Motor neuron (in vitro differentiated cells): ENCODE results near the gene OPCML. TPM values are rescaled to one million over a fixed set of nuclear protein-coding genes. Genes with fewer than 3 reads are reported as not detected.
A peak's percentile ranks its signal among the peaks of the same experiment; 100 is the strongest.

Source experiments
- ATAC-seq, 8 experiments: fragments of 200-7000 bp; cut with Tn5 transposase; replicated peaks in 6 of 8; 2 replicates each; pipeline ENCODE4 v1.8.0; 2021; ENCODE audit warnings: mild to moderate bottlenecking in 8 of 8, moderate library complexity in 8 of 8
- H3K27ac ChIP-seq, 2 donors: fragments of 250-450 bp; sonication (Bioruptor Pico); 2 replicates each; pipeline ENCODE4 v1.9.0; 2021; ENCODE audit warnings: antibody characterized with exemption in 2 of 2, mild to moderate bottlenecking in 2 of 2, moderate library complexity in 1 of 2
- H3K4me1 ChIP-seq, 2 donors: fragments of 250-450 bp; sonication (Bioruptor Pico); replicated peaks in 1 of 2; 2 replicates each; pipeline ENCODE4 v1.6.1; 2021; ENCODE audit warnings: antibody characterized with exemption in 2 of 2, mild to moderate bottlenecking in 2 of 2, moderate library complexity in 1 of 2
- H3K4me3 ChIP-seq, 5 donors: fragments of 250-450 bp; sonication (Bioruptor Pico); 2 replicates each; pipeline ENCODE4 v1.9.0; 2021; ENCODE audit warnings: antibody characterized with exemption in 5 of 5, mild to moderate bottlenecking in 5 of 5, moderate library complexity in 4 of 5
- whole genome bisulfite sequencing, 10 experiments: fragments of 450-650 bp; shearing (Covaris generic); methylation state at CpG; one replicate each; pipeline ENCODE4 v1.0.0; 2022; 5-methylcytosine and 5-hydroxymethylcytosine counted together
- in situ Hi-C, 9 experiments: fragments of 400-800 bp; cut with MboI; loops; one replicate each; pipeline ENCODE4 v1.15.0; 2021; ENCODE audit warnings: low sequenced_read_pairs in 9 of 9, low pct_unique_long_range_greater_than_20kb in 2 of 9; ENCODE audit not compliant: unreplicated experiment in 9 of 9
- total RNA-seq, 8 experiments: library from RNA; unstranded; fragments of 300-600 nt; gene quantifications; 2 replicates each; pipeline versions ENCODE4 v1.2.3 to v1.2.4, GENCODE V29; 2022

The OPCML gene
- total RNA-seq, 8 experiments from 2014 or later = 0.40 to 20.1 (median 7.2) TPM

DNA sequence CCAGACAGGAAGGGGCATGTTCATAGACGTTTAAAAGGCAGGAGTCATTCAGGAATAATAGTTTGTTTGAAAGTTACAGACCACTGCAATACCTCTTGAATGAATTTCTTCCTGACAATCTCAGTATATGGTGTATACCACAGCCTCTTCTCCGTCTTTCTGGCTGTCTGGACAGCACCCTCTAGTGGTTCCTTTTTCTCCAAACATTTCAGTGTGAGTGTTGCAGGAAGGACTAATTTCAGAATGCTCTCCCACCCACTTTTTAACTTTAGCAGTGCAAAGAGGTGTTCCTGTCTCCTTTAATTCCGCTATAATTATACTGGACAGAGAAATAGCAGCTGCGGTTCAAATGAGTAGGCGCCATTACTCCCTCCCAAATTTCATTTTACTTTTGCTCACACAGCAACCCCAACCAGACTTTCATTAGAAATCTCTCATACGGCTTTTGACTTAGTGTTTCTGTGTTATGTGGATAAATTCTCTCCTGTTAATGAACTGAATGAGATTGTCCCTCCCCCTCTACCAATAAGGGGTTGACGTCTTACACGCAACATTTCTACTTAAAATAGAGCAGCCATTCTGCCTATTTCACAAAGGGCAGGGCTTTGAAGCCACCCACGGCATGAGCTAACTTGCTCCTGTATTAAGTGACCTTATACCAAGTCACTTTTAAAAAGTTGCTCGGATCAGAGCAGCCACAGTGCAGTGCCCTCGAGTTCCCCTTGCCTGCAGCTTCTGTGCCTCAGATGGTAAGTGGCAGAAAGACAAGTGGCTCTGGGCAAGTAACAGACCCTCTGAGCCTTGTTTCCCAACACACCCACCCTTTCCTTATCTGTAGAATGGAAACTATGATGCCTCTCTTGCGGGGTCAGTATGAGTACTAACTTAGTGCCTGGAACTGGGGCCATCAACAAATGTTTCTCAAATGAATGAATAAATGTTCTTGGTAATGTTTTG, 368.6 kb downstream of the OPCML start:
- no peak overlapping the region for H3K27ac ChIP-seq
- ATAC-seq = peak; percentile 37 to 93 (median 72)
- H3K4me3 ChIP-seq = no peak overlapping the region
- WGBS, 10 experiments = 7 to 75% (median 35%) methylated on average over 1 to 9 of the region's 12 CpGs
- in situ Hi-C loops = no loop called here
- H3K4me1 ChIP-seq = peaks cover 23 to 33% of the 10 kb centered on the region in 2 donors

DNA sequence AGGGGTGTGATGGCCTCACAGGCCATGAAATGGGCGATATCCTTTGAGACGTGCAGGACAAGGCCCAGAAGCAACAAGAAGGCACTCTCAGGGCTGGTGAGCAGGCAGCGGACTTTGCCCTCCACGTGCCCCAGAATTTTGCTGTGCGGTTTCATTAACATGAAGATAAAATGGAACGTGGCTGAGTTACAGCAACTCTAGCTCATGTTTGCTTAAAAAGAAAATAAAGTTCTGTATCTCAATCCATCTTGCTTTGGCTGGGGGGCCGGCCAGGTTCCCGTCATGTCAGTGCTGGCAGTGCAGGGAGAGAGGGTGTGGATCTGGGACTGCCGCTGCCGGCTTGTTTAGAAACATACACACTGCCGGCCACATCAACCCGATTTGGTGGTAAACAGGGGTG, 370.1 kb downstream of the OPCML start:
- 40 to 100% (median 69%) methylated on average over 1 to 10 of the region's 12 CpGs; no CpG with 5 or more reads in 1 of the 10 experiments for WGBS, 10 experiments
- ATAC-seq = no peak
- H3K4me3 ChIP-seq = no peak overlapping the region
- H3K4me1 ChIP-seq = peaks cover 23 to 32% of the 10 kb centered on the region in 2 donors
- in situ Hi-C loops = no loop called here
- H3K27ac ChIP-seq = no peak overlapping the region

DNA sequence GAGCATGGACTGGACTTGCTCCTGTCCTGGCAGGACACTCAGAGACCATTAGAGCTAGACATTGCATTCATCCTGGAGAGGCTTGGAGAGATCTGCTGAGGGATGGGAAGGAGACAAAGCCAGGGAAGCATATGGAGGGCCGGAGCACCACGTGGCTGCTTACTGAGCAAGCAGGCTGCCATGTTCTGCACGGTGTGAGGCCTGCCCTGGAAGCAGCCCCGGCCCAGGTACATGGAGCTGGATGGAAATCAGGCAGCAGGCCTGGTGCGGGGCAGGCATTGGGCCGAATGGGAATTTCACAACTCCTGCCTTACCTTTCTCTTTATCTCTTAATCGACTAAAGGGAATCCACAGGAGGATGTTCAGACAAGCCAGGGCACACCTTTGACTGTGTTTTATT, 371.5 kb downstream of the OPCML start:
- in situ Hi-C loops = no loop called here
- 7 to 91% (median 50%) methylated on average over 1 to 6 of the region's 7 CpGs; no CpG with 5 or more reads in 3 of the 10 experiments for WGBS, 10 experiments
- H3K4me1 ChIP-seq = peaks cover 12 to 21% of the 10 kb centered on the region in 2 donors
- H3K4me3 ChIP-seq = no peak overlapping the region
- H3K27ac ChIP-seq = no peak overlapping the region
- ATAC-seq = no peak

DNA sequence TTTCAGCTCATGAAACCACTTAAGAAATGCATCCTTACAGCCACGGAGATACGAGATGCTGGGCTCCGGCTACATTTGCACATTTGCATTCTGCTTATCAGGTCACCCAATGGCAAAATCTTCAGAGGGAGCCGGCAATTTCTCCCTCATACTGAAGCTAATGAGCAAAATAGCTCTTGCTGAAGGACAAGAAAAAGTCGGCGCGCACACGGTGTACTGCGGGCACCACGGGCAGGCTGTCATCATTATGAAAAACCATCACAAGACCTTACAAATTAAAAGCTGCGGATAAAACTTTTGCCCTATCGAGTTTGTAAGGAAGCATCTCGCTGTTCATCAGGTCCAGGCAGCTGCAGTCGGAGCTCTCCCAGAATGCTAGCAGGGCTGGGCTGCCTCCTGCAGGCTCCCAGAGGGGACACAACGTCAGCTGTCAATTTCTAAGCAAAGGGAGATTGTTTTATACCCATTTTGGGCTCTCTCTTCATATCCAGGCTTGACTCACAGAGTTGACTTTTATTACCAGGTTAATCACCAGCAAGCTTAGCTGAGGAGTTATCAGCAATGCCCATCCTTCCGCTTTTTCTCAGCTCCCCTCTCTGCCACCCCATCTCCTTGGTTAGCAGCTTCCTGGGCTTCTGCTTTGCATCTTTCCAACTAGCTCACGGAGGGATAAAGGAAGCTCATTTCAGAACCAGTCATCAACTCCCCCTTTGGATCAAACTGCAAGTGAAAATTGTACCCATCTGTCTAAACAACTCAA, 375.1 kb downstream of the OPCML start:
- Histone ChIP-seq H3K4me3 (no peak overlapping the region), H3K4me1 (peaks cover 0 to 4% of the 10 kb centered on the region in 2 donors), H3K27ac (no peak overlapping the region)
- 7 to 100% (median 51%) methylated on average over 1 to 16 of the region's 17 CpGs; no CpG with 5 or more reads in 2 of the 10 experiments for WGBS, 10 experiments
- peak in 4 of 8 experiments; percentile 35 to 57 (median 39) for ATAC-seq
- in situ Hi-C loops = no loop called here

DNA sequence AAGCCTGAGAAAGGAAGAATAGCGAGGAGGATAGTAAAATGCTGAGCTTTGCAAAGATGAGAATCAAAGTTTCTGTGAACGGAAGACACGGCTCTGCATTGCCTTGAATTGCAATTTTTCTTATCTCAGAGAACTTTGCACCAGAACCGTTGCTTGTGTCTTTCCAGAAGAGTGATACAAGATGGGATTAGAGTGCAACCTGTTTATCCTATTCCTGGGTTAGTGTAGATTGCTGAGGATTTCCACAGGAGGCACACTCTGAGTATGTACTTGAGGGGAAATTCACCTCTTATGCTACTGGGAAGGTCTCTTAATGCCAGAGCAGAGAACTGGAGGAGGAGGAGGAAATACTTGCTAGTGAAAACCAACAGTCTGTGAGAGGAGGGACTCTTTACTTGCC, 377.5 kb downstream of the OPCML start:
- Histone ChIP-seq H3K27ac (no peak overlapping the region), H3K4me3 (no peak overlapping the region), H3K4me1 (peaks cover 1 to 4% of the 10 kb centered on the region in 2 donors)
- in situ Hi-C loops = no loop called here
- ATAC-seq = no peak
- 8 to 100% (median 80%) methylated on average over 1 to 4 of the region's 4 CpGs; no CpG with 5 or more reads in 1 of the 10 experiments for WGBS, 10 experiments

DNA sequence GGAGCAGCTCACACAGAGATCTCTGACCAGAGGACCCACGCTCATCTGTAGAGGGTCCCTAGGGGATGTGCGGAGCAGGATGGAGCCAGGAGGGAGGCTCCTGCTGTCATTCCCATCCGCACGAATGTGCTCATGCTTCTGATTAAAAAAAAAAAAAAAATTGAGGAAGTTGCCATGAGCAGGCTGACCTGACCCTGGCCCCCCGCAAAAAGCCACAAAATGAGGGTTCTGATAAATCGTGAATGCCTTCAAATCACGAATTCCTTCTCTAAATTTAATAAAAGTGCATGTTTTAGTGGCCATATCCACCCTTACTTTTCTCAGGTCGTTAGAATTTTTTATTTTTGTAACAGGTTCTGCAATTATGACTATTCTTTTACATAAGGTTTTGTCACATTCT, 378.2 kb downstream of the OPCML start:
- no peak overlapping the region for H3K27ac ChIP-seq

DNA sequence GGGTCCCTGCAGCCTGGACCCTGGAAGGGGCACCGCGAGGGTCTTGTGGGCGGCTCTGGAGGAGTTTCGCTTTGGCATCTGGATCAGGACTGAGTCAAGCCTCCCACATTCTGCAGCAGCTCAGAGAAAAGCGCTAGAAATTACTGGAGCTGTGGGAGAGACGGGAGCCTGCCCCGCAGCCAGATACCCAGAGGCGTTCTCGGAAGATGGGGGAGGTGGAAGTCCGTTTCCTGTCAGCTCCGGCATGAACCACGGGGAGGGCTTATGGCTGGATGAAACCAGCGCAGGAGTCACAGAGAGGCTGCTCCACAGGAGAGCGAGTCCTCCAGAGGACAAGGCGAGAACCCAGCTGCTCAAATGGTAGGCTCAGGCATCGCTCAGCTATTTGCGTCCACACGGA, 379.3 kb downstream of the OPCML start:
- ATAC-seq = peak in 1 of 8 experiments; percentile 47
- WGBS, 10 experiments = 0 to 94% (median 89%) methylated on average over 1 to 14 of the region's 18 CpGs; no CpG with 5 or more reads in 5 of the 10 experiments
- no peak overlapping the region for H3K27ac ChIP-seq

More for the DNA sequence above, 378.2 kb downstream of the OPCML start:
- no peak overlapping the region for H3K4me3 ChIP-seq
- 0 to 93% (median 60%) methylated on average over 1 to 7 of the region's 8 CpGs for WGBS, 10 experiments
- in situ Hi-C loops = no loop called here
- peaks cover 7 to 9% of the 10 kb centered on the region in 2 donors for H3K4me1 ChIP-seq
- no peak for ATAC-seq

DNA sequence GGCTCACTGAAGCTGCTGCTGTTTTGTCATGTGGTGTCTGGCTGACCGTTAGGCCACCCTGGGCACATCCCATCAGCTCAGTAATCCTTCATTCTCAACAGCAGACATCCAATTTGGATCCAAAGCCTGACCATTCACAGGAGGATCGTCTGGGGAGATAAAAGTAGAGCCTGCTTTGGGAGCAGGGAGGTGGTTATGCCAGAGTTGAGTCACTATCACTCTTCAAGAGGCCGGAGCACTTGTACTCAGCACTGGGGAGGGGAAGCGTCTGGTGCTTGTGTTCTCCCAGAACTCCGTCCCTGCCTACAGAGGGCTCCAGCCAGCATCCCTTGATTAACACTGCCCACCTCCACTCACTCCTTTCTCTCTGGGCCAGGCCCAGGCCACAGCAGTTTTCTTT, 382.6 kb downstream of the OPCML start:
- Histone ChIP-seq H3K4me3 (no peak overlapping the region), H3K27ac (no peak overlapping the region), H3K4me1 (peaks cover 10 to 18% of the 10 kb centered on the region in 2 donors)
- ATAC-seq = peak in 4 of 8 experiments; percentile 38 to 58 (median 52)
- WGBS, 10 experiments = 0 to 88% (median 60%) methylated on average over 1 to 4 of the region's 5 CpGs; no CpG with 5 or more reads in 3 of the 10 experiments
- in situ Hi-C loops = loop anchor here in 3 of 9 experiments (25.0 kb wide), 2 partner anchors 663 to 688 kb away; partner anchors contain the start of gene SPATA19 (in 2 of the 3)

More for the DNA sequence above, 379.3 kb downstream of the OPCML start:
- Histone ChIP-seq H3K4me3 (no peak overlapping the region), H3K4me1 (peaks cover 7 to 11% of the 10 kb centered on the region in 2 donors)
- in situ Hi-C loops = no loop called here

DNA sequence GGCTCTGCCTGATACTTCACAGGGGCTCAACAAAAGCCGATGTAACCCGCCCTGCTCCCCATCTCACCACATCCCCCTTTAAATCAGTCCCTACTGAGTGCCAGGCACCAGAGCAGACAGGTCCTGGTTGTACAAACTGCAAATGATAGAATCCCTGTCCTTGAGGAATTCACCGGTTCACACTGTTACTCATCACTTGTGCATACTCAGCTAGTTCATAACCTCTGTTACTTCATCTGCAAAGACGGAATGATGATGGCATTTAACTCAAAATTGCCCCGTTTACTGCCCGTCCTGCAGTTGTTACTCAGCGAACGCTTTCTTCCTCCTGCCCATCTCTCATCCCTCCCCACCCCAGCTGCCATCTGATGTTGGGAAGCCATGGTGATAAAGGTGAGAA, 384.7 kb downstream of the OPCML start:
- no peak overlapping the region for H3K4me3 ChIP-seq
- no peak overlapping the region for H3K27ac ChIP-seq
- in situ Hi-C loops = loop anchor here in 3 of 9 experiments (25.0 kb wide), 2 partner anchors 665 to 690 kb away; partner anchors contain the start of gene SPATA19 (in 2 of the 3)
- 31 to 98% (median 51%) methylated on average over 3 to 8 of the region's 8 CpGs; no CpG with 5 or more reads in 5 of the 10 experiments for WGBS, 10 experiments
- peak in 3 of 8 experiments; percentile 36 to 75 (median 59) for ATAC-seq
- peaks cover 10 to 18% of the 10 kb centered on the region in 2 donors for H3K4me1 ChIP-seq

DNA sequence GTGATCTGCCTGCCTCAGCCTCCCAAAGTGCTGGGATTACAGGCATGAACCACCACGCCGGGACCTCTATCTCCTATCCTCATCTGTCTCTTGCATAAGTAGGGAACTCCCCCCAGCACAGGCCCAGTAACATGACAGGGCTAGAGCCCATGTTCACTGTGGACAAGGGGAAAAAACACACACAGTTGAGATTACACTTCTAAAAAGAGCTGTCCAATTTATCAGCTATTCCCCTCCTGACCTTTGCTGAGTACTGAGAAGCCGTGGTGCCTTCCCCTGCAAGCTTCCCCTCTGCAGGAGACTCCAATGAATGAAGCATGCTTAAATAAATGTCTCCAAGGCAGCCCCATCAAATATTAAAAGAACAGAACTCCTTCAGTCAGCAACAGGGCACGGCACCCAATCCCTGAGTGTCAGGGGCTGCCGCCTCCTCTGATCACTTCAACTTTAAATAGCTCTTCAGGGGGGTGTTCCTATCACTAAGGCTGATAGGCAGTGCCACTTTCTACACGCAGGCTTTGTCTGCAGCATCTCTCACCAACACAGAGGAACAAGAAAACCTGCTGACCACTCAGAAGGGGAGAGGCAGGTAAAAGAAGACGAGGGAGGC, 385.5 kb downstream of the OPCML start:
- Histone ChIP-seq H3K4me1 (peaks cover 10 to 18% of the 10 kb centered on the region in 2 donors), H3K4me3 (no peak overlapping the region), H3K27ac (peak overlapping the region in 1 of 2 donors; percentile 10)
- in situ Hi-C loops = loop anchor here in 3 of 9 experiments (25.0 kb wide), 2 partner anchors 665 to 690 kb away; partner anchors contain the start of gene SPATA19 (in 2 of the 3)
- WGBS, 10 experiments = 0 to 86% (median 49%) methylated on average over 1 to 4 of the region's 7 CpGs; no CpG with 5 or more reads in 2 of the 10 experiments
- peak in 3 of 8 experiments; percentile 15 to 37 (median 26) for ATAC-seq

DNA sequence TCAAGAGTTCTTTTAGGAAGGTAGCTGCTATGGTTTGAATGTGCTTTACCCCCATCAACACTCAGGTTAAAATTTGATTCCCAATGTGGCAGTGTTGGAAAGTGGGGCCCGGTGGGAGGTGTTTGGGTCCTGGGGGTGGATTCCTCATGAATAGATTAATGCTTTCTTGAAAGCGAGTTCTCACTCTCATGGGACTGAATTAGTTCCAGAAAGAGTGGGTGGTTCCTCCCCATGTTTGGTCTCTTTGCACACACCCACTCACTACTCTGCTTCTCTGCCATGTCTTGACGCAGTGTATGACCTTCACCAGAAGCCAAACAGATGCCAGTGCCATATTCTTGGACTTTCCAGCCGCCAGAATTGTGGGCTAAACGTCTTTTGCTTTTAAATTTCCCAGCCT, 394.4 kb downstream of the OPCML start:
- 0 to 100% (median 92%) methylated on average over 1 to 3 of the region's 5 CpGs; no CpG with 5 or more reads in 3 of the 10 experiments for WGBS, 10 experiments
- in situ Hi-C loops = loop anchor here in 3 of 9 experiments (25.0 kb wide), 2 partner anchors 674 to 699 kb away; partner anchors contain the start of gene SPATA19 (in 2 of the 3)

DNA sequence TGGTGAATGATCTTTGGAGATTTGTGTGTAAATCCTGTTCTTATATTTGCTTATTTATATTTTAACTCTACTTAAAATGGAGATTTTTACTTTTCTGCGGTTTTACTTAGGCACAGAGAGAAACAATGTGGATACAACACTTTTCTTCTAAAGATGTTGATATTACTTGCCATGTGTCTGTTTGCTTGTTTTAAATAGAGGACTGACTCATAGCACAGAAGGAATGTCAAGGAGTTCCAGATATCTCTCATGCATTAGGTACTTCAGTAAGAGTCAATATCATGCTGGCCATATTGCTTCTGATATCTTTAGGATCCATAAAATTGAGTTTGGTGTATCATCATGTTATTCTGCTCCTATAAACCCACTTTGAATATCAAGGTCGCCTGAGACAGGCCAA, 395.0 kb downstream of the OPCML start:
- in situ Hi-C loops = loop anchor here in 3 of 9 experiments (25.0 kb wide), 2 partner anchors 675 to 700 kb away; partner anchors contain the start of gene SPATA19 (in 2 of the 3)
- 32 to 100% (median 82%) methylated on average over 1 to 2 of the region's 2 CpGs for WGBS, 10 experiments
- no peak for ATAC-seq
- Histone ChIP-seq H3K4me3 (no peak overlapping the region), H3K27ac (no peak overlapping the region), H3K4me1 (peaks cover 5 to 30% of the 10 kb centered on the region in 2 donors)

More for the DNA sequence above, 394.4 kb downstream of the OPCML start:
- no peak overlapping the region for H3K27ac ChIP-seq
- ATAC-seq = no peak
- H3K4me1 ChIP-seq = peaks cover 5 to 30% of the 10 kb centered on the region in 2 donors
- H3K4me3 ChIP-seq = no peak overlapping the region
